SKM-1 (cell line): ENCODE results near the gene SLC39A5.
"Not testable (repeated sequence)": the region's sequence is repeated elsewhere in the genome, so short reads cannot be mapped to it uniquely, and the experiment has no call there.

ENCODE experiments used
- DNase-seq: peaks from one replicate; lab custom pipeline; 2025; ENCODE audit not compliant: unreplicated experiment; lab: John Stamatoyannopoulos, UW

SLC39A5 gene

GRCh38 chr12:56271031-56271430 is 41.2 kb downstream of the SLC39A5 start:
- no peak for DNase-seq

GRCh38 chr12:56272468-56272867 is 42.6 kb downstream of the SLC39A5 start:
- not testable (repeated sequence) for DNase-seq

DNA sequence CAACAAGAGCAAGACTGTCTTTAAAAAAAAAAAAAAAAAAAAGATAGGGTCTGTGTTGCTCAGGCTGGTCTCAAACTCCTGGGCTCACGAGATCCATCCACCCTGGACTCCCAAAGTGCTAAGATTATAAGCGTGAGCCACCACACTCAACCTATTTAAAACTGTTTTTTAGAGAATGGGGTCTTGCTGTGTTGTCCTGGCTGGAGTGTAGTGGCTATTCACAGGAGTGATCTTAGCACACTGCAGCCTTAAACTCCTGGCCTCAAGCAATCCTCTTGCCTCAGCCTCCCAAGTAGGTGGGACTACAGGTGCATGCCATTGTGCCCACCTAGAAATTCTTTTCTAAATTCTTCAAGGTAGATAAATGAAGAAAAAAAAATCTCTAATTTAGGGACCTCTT is 44.4 kb downstream of the SLC39A5 start:
- no peak for DNase-seq

DNA sequence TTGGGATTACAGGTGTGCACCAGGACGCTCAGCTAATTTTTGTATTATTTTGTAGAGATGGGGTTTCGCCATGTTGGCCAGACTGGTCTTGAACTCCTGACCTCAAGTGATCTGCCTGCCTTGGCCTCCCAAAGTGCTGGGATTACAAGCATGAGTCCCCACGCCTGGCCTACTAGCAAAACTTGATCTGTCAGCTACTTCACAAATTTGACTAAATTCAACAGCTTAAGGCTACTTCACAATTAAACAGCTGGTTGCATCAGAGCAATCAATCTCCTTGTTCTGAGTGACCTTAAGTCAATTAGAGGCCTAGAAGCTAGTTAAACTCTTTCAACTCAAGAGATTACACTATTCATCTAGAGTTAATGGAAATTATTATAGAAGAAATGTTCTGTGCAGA is 49.1 kb downstream of the SLC39A5 start:
- no peak for DNase-seq

GRCh38 chr12:56280849-56281248 is 51.0 kb downstream of the SLC39A5 start:
- DNase-seq: no peak

DNA sequence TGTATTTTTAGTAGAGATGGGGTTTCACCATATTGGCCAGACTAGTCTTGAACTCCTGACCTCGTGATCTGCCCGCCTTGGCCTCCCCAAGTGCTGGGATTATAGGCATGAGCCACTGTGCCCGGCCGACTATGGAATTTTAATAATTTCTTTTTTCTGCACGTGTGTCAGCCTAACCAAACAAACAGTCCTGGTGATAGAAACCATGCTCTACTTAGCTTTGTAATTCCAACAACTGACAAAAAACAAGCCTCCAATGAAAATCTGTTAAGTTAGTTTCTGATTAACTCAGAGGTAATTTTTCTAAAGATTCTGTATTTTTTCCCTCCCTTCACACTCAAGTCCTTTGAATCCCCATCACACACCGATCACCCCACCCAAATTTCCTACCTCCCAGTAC is 52.2 kb downstream of the SLC39A5 start:
- no peak for DNase-seq

DNA sequence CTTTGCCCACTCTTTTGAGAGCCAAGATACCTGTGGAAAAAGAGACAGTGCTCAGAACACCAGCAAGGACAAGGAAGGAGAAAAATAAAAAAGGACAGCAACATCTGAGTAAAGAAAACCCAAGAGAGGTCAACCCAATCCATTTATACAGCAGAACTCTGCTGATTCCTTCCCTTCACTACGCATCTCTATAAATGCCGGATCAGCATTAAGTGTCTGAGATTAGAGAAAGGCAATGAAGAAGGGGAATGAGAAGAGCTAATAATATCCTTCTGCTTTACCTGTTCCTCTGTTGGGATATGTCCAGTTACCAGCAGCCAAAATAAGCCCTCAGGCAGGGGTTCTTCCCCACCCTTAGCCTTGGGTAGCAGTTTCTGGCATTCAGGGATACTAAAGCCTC is 52.7 kb downstream of the SLC39A5 start:
- DNase-seq: no peak

DNA sequence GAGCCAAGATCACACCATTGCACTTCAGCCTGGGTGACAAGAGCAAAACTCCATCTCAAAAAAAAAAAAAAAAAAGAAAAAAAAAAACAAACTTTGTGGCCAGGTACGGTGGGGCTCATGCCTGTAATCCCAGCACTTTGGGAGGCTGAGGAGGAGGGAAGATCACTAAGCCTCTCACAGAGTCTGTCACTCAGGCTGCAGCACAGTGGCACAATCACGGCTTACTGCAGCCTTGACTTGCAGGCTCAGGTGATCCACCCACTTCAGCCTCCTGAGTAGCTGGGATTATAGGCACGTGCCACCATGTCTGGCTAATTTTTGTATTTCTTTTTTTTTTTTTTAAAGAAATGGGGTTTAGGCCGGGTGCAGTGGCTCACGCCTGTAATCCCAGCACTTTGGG is 54.4 kb downstream of the SLC39A5 start:
- not testable (repeated sequence) for DNase-seq

DNA sequence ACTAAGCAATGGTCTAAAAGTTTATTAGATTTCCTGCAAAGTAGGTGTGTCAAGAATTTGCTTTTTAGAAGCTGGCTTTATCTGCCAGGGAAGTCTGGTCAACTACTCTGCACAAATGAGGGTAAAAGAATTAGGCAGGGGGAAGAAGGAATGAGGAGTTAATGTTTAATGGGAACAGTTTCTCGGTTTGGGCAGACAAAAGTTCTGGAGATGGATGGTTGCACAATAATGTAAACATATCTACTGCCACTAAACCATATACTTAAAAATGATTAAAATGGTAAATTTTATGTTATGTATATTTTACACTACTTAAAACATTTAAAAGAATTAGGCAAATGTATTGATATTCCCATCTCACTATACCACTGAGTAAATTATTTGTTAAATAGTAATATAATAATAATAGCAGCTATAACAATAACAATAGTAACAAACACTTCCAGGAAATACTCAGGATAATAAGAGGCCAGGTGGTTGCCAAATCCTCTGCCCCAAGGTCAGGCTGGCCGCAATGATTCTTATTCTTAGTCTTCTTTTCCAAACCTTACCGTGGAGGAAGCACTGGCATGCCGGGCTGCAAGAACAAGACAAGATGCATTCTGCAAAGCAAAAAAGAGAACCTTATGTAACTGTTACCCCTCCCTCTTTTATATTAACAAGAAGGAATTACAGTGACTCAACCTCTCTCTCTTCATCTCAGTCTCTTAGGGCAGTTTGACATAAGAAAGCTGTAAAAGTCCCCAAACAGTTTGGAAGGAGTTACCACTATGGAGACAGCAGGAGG is 56.4 kb downstream of the SLC39A5 start:
- no peak for DNase-seq
